Measurements from ENCODE around the gene KIF17.

KIF17 gene

DNA sequence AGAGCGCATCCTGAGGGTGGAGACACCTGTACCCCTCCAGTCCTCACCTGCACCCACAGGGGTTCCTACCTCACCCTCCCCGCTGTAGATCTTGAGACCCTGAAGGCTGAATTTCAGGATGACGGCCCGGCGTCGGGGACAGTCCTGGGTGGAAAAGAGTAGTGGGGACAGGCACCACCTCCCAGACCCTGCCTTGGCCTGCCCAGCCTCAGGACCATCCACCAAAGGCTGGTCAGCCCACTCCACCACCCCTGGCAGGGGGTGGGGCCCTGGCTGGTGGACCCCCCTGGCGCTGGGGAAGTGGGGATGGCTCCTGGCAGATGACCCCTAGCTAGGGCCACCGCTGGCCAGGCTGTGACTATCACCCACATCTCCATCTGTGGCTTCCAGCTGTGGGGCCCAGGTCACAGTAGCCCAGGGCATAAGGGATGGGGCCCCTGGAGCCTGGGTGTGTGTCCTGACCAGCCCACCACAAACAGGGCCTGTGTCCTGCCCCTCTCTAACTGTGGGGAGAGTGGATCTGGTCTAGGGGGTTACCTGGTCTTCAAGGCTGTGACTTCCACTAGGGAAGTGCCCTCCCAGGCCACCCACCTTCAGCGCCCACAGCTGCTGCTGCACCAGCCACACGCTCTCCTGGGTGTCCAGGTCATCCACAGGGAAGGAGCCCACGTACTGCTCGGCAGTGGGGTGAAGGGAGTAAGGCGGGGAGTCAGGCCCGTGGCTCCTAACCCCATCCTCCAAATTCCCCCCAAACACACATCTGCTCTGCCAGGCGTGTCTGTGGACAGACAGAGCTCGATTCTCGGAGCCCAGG lies 9.3 kb upstream of the KIF17 start:
- DNase-seq (ENCODE audit: insufficient read length, low spot score) (no peak), FAIRE-seq (no peak)
- TF ChIP-seq, protein P1, sequence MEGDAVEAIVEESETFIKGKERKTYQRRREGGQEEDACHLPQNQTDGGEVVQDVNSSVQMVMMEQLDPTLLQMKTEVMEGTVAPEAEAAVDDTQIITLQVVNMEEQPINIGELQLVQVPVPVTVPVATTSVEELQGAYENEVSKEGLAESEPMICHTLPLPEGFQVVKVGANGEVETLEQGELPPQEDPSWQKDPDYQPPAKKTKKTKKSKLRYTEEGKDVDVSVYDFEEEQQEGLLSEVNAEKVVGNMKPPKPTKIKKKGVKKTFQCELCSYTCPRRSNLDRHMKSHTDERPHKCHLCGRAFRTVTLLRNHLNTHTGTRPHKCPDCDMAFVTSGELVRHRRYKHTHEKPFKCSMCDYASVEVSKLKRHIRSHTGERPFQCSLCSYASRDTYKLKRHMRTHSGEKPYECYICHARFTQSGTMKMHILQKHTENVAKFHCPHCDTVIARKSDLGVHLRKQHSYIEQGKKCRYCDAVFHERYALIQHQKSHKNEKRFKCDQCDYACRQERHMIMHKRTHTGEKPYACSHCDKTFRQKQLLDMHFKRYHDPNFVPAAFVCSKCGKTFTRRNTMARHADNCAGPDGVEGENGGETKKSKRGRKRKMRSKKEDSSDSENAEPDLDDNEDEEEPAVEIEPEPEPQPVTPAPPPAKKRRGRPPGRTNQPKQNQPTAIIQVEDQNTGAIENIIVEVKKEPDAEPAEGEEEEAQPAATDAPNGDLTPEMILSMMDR (IDR thresholded peaks at IDR 0.05; ENCODE audit: insufficient read depth, missing control alignments), result no peak

- FAIRE-seq (no peak), DNase-seq (ENCODE audit: insufficient read length, low spot score) (no peak)
- TF ChIP-seq, protein P1 (IDR thresholded peaks at IDR 0.05; ENCODE audit: insufficient read depth, missing control alignments), result no peak
Observed at GRCh38 chr1:20726118-20726911, 8.5 kb upstream of the KIF17 start.

DNA sequence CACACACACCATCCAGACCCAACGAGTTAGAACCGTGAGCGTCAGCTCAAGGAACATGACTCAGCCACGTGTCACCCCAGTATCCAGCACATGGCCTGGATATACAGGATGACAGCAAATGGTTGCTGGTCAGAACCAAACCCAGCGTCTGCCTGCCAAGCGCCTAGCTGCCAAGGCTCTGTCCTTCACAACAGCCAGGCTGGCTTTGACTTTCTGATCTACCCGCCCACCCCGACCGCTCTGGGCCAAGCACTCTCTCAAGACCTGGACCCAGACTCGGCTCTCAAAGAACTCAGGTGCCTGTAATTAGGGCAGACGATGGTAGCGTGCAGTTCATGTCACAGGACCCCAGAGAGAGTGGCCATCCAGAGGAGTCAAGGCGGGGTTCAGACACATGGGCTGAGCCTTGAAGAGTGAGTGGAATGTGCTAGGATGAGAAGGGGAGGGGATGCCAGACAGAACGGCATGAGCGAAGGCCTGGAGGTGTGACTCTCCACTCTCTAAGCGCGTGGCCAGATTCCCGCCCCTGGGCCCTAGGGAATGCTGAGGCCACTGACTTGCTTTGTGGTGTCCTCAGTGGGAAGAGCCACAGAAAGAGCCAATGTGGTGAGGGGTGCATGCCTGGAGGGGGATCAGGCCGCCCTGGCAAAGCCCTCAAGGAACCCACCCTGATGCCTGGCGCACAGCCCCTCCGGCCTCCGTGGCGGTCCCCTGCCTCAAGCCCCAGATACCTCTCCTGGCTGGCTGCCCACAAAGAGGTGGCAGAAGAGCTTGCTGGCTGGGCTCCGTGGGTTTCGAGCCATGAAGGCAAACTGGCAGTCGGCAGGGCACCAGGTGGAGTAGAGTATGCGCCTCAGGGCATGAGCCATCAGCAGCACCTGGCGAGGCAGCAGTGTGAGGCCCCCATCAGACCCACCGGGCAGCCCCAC lies 7.6 kb upstream of the KIF17 start:
- FAIRE-seq (no peak), DNase-seq (ENCODE audit: insufficient read length, low spot score) (no peak)
- TF ChIP-seq, protein P1 (IDR thresholded peaks at IDR 0.05; ENCODE audit: insufficient read depth, missing control alignments), result no peak

DNA sequence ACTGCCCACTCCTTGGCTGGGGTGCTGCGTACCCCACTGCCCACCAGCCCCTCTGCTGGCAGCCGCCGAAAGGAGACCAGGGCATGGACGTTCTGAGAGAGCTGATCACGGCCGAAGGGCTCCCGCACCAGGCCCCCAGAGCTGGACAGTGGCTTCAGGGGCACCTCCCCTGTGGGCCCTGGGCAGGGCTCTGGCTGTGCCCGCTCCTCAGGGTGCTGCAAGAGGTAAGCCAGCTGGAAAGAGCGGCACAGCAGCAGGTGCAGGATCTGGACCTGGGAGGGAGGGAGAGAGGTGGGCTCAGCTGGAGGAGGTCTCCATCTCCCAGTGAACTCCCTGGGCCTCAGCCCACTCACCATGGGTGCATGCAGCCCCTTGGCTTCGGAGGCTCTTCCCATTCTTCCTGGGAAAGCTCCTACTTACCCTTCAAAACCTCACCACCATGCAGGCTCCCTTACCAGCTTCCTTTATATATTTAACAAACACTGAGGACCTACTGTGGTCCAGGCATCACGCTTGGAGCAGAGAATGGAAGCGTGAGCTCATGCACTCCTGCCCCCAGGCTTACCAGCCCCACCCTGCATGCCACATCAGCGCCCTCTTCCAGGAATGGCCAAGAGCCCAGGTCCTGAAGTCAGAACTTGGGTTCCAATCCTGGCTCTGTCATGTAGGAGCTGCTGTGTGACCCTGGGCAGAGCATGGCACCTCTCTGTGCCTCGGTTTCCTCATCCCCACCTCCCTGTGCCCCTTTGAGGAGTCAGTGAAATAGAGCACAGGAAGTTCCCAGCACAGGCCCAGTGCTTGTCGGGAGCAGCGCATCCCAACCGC lies 6.8 kb upstream of the KIF17 start:
- no peak for FAIRE-seq
- TF ChIP-seq, protein P1 (IDR thresholded peaks at IDR 0.05; ENCODE audit: insufficient read depth, missing control alignments), result no peak
- no peak for DNase-seq (ENCODE audit: insufficient read length, low spot score)

DNA sequence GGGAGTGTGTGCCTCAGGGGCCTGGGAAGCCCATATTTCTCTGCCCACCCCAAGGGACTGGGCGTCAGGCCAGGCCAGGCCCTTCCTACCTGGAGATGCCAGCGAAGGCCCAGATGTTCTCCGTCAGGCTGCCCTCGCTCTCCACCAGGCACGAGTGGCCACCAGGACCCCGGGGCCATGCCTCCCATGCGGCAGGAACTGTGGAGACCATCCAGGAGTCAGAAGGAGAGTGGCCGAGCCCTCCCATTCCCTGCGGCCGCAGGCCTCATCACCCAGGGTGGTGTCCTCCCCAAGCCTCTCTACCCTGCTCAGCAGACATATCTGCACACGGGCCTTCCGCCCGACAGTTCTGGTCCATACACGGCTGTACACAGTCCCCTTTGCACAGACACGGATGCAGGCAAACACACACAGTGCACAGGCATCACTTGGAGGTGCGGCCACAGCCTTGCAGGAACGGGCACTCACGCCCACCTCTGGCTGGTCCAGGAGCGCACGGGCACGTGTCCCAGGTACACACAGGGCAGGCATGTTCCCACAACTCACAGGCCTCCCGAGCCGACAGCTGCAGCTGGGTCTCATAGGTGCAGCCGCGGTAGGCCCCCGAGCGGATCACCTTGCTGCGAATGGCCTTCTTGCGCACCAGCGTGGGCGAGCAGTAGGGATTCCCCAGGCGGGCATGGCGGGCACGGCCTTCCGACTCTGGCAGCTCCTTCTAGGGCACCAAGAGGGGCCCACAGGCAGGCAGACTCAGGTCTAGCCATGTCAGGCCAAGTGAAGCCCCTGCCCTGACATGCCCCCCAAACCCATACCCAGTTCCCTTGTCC lies 5.9 kb upstream of the KIF17 start:
- TF ChIP-seq, protein P1 (IDR thresholded peaks at IDR 0.05; ENCODE audit: insufficient read depth, missing control alignments), result no peak
- DNase-seq (ENCODE audit: insufficient read length, low spot score), result no peak
- FAIRE-seq, result no peak
